ENCODE measurements around the gene DPP10.

DPP10 gene

DNA sequence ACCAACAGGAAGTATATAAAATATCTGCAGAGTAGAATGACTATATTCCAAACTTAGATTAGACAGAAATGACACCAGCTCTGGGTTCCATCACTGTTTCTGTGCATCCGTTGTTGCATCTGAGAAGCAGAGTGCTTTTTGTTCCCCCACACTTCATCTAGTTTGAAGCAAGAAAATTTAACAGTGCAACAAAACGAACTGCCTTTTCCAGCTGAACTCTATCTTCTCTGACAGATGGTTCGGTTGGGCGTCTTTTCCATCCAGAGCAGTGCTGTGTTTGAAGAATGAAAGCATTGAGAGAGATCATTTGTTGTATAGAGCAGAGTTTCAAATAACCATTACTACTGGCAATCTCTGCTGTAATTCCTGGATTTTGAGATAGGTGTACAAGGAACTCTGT is 757.5 kb downstream of the DPP10 start:
- no peaks in the 10 kb centered on the region for H3K27me3 Mint-ChIP-seq
- H3K36me3 Mint-ChIP-seq (ENCODE audit: low read depth) = no peaks in the 10 kb centered on the region
- H3K4me3 Mint-ChIP-seq = no peak overlapping the region
- no peaks in the 10 kb centered on the region for H3K4me1 Mint-ChIP-seq
- H3K9me3 Mint-ChIP-seq = peaks cover 3% of the 10 kb centered on the region
- DNase-seq (no peak), ATAC-seq (no peak)
- H3K27ac Mint-ChIP-seq = no peak overlapping the region

GRCh38 chr2:115201386-115201785 is 758.9 kb downstream of the DPP10 start:
- Mint-ChIP-seq H3K4me3 (no peak overlapping the region), H3K27me3 (no peaks in the 10 kb centered on the region), H3K9me3 (peaks cover 9% of the 10 kb centered on the region), H3K27ac (no peak overlapping the region), H3K4me1 (no peaks in the 10 kb centered on the region), H3K36me3 (ENCODE audit: low read depth) (no peaks in the 10 kb centered on the region)
- ATAC-seq (no peak), DNase-seq (no peak)

- Mint-ChIP-seq H3K4me3 (no peak overlapping the region), H3K27me3 (no peaks in the 10 kb centered on the region), H3K27ac (no peak overlapping the region), H3K9me3 (peaks cover 18% of the 10 kb centered on the region), H3K36me3 (ENCODE audit: low read depth) (no peaks in the 10 kb centered on the region), H3K4me1 (no peaks in the 10 kb centered on the region)
- DNase-seq (no peak), ATAC-seq (no peak)
These were observed 766.2 kb downstream of the DPP10 start for GRCh38 chr2:115208493-115209164.

GRCh38 chr2:115214050-115214449 is 771.6 kb downstream of the DPP10 start:
- DNase-seq = no peak
- Mint-ChIP-seq H3K4me1 (no peaks in the 10 kb centered on the region), H3K27ac (no peak overlapping the region), H3K27me3 (no peaks in the 10 kb centered on the region), H3K9me3 (peaks cover 14% of the 10 kb centered on the region), H3K4me3 (no peak overlapping the region), H3K36me3 (ENCODE audit: low read depth) (no peaks in the 10 kb centered on the region)
- ATAC-seq = no peak

DNA sequence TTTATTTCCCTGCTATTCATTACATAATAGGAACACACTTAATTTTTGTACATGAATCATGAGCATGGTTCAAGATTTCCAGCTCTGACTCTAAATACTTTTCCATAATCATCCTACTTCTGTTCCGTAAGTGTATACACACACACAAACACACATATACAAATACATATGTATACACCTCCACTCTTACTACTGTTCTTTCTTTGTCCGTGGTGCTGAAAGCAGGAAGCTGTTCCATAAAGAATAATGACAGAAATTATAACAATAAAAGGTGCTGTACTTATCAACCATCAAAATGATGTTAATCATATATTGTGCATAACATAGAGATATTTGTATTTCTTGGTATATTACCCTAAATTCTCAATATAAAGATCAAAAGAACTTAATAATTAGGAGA is 776.9 kb downstream of the DPP10 start:
- no peak for DNase-seq
- H3K36me3 Mint-ChIP-seq (ENCODE audit: low read depth) = no peaks in the 10 kb centered on the region
- no peak overlapping the region for H3K27ac Mint-ChIP-seq
- no peaks in the 10 kb centered on the region for H3K27me3 Mint-ChIP-seq
- H3K4me1 Mint-ChIP-seq = no peaks in the 10 kb centered on the region
- ATAC-seq = no peak
- H3K4me3 Mint-ChIP-seq = no peak overlapping the region
- H3K9me3 Mint-ChIP-seq = peaks cover 14% of the 10 kb centered on the region

GRCh38 chr2:115234186-115234585 is 791.7 kb downstream of the DPP10 start:
- Mint-ChIP-seq H3K27ac (no peak overlapping the region), H3K36me3 (ENCODE audit: low read depth) (no peaks in the 10 kb centered on the region), H3K9me3 (peaks cover 11% of the 10 kb centered on the region), H3K4me3 (no peak overlapping the region), H3K4me1 (no peaks in the 10 kb centered on the region), H3K27me3 (no peaks in the 10 kb centered on the region)
- DNase-seq = no peak
- no peak for ATAC-seq

GRCh38 chr2:115234737-115235136 is 792.3 kb downstream of the DPP10 start:
- no peaks in the 10 kb centered on the region for H3K36me3 Mint-ChIP-seq (ENCODE audit: low read depth)
- DNase-seq = no peak

GRCh38 chr2:115248066-115248465 is 805.6 kb downstream of the DPP10 start:
- Mint-ChIP-seq H3K4me1 (no peaks in the 10 kb centered on the region), H3K27ac (no peak overlapping the region), H3K36me3 (ENCODE audit: low read depth) (no peaks in the 10 kb centered on the region), H3K27me3 (no peaks in the 10 kb centered on the region), H3K9me3 (peaks cover 21% of the 10 kb centered on the region), H3K4me3 (no peak overlapping the region)
- DNase-seq (no peak), ATAC-seq (no peak)

More at GRCh38 chr2:115234737-115235136, 792.3 kb downstream of the DPP10 start:
- Mint-ChIP-seq H3K4me1 (no peaks in the 10 kb centered on the region), H3K27me3 (no peaks in the 10 kb centered on the region), H3K4me3 (no peak overlapping the region), H3K27ac (no peak overlapping the region), H3K9me3 (peaks cover 10% of the 10 kb centered on the region)
- no peak for ATAC-seq

GRCh38 chr2:115277366-115277765 is 834.9 kb downstream of the DPP10 start:
- DNase-seq (no peak), ATAC-seq (no peak)
- no peaks in the 10 kb centered on the region for H3K36me3 Mint-ChIP-seq (ENCODE audit: low read depth)
- no peaks in the 10 kb centered on the region for H3K4me1 Mint-ChIP-seq
- peaks cover 7% of the 10 kb centered on the region for H3K9me3 Mint-ChIP-seq
- H3K27me3 Mint-ChIP-seq = no peaks in the 10 kb centered on the region
- no peak overlapping the region for H3K4me3 Mint-ChIP-seq
- H3K27ac Mint-ChIP-seq = no peak overlapping the region

GRCh38 chr2:115285416-115285815 is 843.0 kb downstream of the DPP10 start:
- Mint-ChIP-seq H3K27ac (no peak overlapping the region), H3K9me3 (peaks cover 21% of the 10 kb centered on the region), H3K4me3 (no peak overlapping the region), H3K4me1 (no peaks in the 10 kb centered on the region), H3K36me3 (ENCODE audit: low read depth) (no peaks in the 10 kb centered on the region), H3K27me3 (no peaks in the 10 kb centered on the region)
- no peak for ATAC-seq
- no peak for DNase-seq

DNA sequence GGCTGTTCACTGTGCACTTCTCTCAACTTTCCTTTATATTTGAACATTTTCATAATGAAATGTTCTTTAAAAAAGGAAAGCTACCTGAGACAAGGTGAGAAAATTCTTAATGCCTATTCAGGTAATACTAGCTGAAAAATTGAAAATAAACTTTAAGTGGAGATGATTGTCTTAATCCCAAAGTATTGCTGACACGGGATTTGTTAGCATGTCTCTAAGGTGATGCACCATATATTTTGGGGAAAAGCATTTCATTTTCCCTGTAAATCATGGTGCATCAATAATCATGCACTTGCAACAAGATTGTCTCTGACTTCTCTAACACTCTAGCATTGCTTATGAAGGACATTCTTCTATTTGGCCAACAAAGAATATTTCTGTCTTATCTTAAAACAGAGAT is 848.0 kb downstream of the DPP10 start:
- ATAC-seq (no peak), DNase-seq (no peak)
- Mint-ChIP-seq H3K4me1 (no peaks in the 10 kb centered on the region), H3K27ac (no peak overlapping the region), H3K36me3 (ENCODE audit: low read depth) (no peaks in the 10 kb centered on the region), H3K27me3 (no peaks in the 10 kb centered on the region), H3K4me3 (no peak overlapping the region), H3K9me3 (peaks cover 15% of the 10 kb centered on the region)

DNA sequence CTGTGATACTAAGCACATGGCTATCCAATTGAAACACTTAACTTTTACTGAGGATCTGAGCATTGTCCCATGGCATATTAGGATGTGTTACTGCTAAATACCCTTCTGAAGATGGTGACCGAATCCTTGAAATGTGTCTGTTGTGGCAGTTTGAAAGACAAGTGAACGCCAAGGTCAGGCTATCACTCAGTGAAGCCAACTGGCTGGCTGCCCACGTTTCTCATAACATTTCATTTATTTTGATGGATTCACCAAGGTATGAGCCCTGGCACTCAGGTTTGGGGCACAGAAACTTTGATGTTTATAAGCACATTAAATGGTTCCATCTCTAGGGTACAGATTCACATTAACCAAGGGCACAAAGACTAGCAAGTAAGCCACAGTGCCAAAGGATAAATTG is 850.3 kb downstream of the DPP10 start:
- H3K27ac Mint-ChIP-seq = no peak overlapping the region
- DNase-seq (no peak), ATAC-seq (no peak)
- H3K4me3 Mint-ChIP-seq = no peak overlapping the region
- no peaks in the 10 kb centered on the region for H3K27me3 Mint-ChIP-seq
- H3K4me1 Mint-ChIP-seq = no peaks in the 10 kb centered on the region
- no peaks in the 10 kb centered on the region for H3K36me3 Mint-ChIP-seq (ENCODE audit: low read depth)
- H3K9me3 Mint-ChIP-seq = peaks cover 19% of the 10 kb centered on the region

- Mint-ChIP-seq H3K4me1 (no peaks in the 10 kb centered on the region), H3K27me3 (no peaks in the 10 kb centered on the region), H3K4me3 (no peak overlapping the region), H3K36me3 (ENCODE audit: low read depth) (no peaks in the 10 kb centered on the region), H3K9me3 (peaks cover 14% of the 10 kb centered on the region), H3K27ac (no peak overlapping the region)
- DNase-seq (no peak), ATAC-seq (no peak)
These were observed 852.6 kb downstream of the DPP10 start for GRCh38 chr2:115294999-115295398.

- no peak for ATAC-seq
- H3K27ac Mint-ChIP-seq = no peak overlapping the region
- H3K36me3 Mint-ChIP-seq (ENCODE audit: low read depth) = no peaks in the 10 kb centered on the region
- H3K27me3 Mint-ChIP-seq = no peaks in the 10 kb centered on the region
- no peak overlapping the region for H3K4me3 Mint-ChIP-seq
- DNase-seq = no peak
- peaks cover 15% of the 10 kb centered on the region for H3K9me3 Mint-ChIP-seq
- H3K4me1 Mint-ChIP-seq = no peaks in the 10 kb centered on the region
These were observed 854.6 kb downstream of the DPP10 start for GRCh38 chr2:115297056-115297455.

DNA sequence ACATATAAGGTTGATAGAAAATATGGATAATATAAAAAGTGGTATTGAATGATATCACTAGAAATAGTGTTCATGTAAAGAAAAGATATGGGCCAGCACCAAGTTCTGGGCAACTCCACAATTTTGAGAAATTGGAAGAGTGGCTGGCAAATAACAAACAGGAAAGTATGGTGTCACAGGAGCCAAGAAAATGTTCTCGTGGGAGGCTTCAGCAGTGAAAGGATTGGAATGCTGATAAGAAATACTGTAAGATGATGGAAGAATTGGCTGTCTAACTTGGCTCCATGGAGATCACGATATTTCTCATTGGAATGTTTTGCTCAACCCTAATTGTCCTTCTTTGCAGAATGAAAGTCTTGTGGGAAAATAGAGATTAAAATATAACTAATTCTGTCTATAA is 856.8 kb downstream of the DPP10 start:
- Mint-ChIP-seq H3K27ac (no peak overlapping the region), H3K4me1 (no peaks in the 10 kb centered on the region)
- ATAC-seq = no peak

GRCh38 chr2:115305712-115306111 is 863.3 kb downstream of the DPP10 start:
- H3K9me3 Mint-ChIP-seq = peaks cover 17% of the 10 kb centered on the region
- no peaks in the 10 kb centered on the region for H3K36me3 Mint-ChIP-seq (ENCODE audit: low read depth)
- no peak overlapping the region for H3K4me3 Mint-ChIP-seq
- no peak for DNase-seq
- no peak for ATAC-seq
- H3K27me3 Mint-ChIP-seq = no peaks in the 10 kb centered on the region
- no peak overlapping the region for H3K27ac Mint-ChIP-seq
- no peaks in the 10 kb centered on the region for H3K4me1 Mint-ChIP-seq

More for the DNA sequence above, 856.8 kb downstream of the DPP10 start:
- Mint-ChIP-seq H3K36me3 (ENCODE audit: low read depth) (no peaks in the 10 kb centered on the region), H3K9me3 (peaks cover 15% of the 10 kb centered on the region), H3K27me3 (no peaks in the 10 kb centered on the region), H3K4me3 (no peak overlapping the region)
- DNase-seq = no peak
